ENCODE data around the gene PLCB2. TPM values are rescaled to one million over a fixed set of nuclear protein-coding genes. Genes with fewer than 3 reads are reported as not detected.

PLCB2 gene
- total and polyA plus RNA-seq, 2 donors (not counting 3 experiments of a cell fraction or from before 2014, with no cell fraction given) = 1.5 to 1.6 TPM

- Histone ChIP-seq H3K27me3 (ENCODE audit: control insufficient read depth in 2 of 2, insufficient read depth in 2 of 2, low read length in 2 of 2) (peaks cover 9 to 13% of the 10 kb centered on the region in 2 experiments), H3K9me1 (replicated peaks; ENCODE audit: control insufficient read depth, extremely low read depth, insufficient read depth, low read length) (no peaks in the 10 kb centered on the region), H3K4me1 (ENCODE audit: control insufficient read depth, extremely low read depth, insufficient read depth, low read length) (no peaks in the 10 kb centered on the region), H3K79me2 (ENCODE audit: control insufficient read depth, insufficient read depth, low read length) (no peaks in the 10 kb centered on the region), H4K20me1 (replicated peaks; ENCODE audit: control insufficient read depth, extremely low read depth, insufficient read depth, low read length) (no peaks in the 10 kb centered on the region), H3K4me3 (replicated peaks in 1 of 3; ENCODE audit: insufficient read depth in 1 of 3, low read depth in 1 of 3, low read length in 3 of 3) (no peak overlapping the region), H3K4me2 (ENCODE audit: insufficient read depth, low read length) (no peak overlapping the region), H3K36me3 (ENCODE audit: control insufficient read depth in 2 of 2, extremely low read depth in 1 of 2, insufficient read depth in 2 of 2, low read length in 2 of 2) (no peaks in the 10 kb centered on the region), H3K9me3 (replicated peaks; ENCODE audit: control insufficient read depth, insufficient read depth, low read length) (no peaks in the 10 kb centered on the region), H2AFZ (ENCODE audit: low read depth, low read length) (no peak overlapping the region), H3K9ac (replicated peaks; ENCODE audit: extremely low read depth, insufficient read depth, low read length) (no peak overlapping the region), H3K27ac (ENCODE audit: insufficient read depth, low read depth, low read length) (no peak overlapping the region)
- CTCF ChIA-PET = interaction anchor here (1.0 to 20.1 kb wide), 21 partner anchors 8 to 385 kb away, joined by 3 to 879 read pairs (median 20); partner anchors contain the start of genes BMF, PAK6, PLCB2 and SRP14
- intact Hi-C loops (cut with micrococcal nuclease) (loop anchor here (10.0 kb wide), 1 partner anchor 169 kb away; the partner anchor contains the start of gene BMF), dilution Hi-C loops (cut with MboI; ENCODE audit: extremely low pct_ligation_motif_present, low sequenced_read_pairs) (no loop called here)
- no peak for TF ChIP-seq MYC (IDR thresholded peaks at IDR 0.05; ENCODE audit: low read depth, low read length)
- TF ChIP-seq GATA2 (IDR thresholded peaks at IDR 0.05; ENCODE audit: insufficient read depth, insufficient read length, low read depth, low read length) = no peak
- no peak for TF ChIP-seq MAX (IDR thresholded peaks at IDR 0.05; ENCODE audit: insufficient read depth, insufficient read length)
- TF ChIP-seq POLR2AphosphoS5 (IDR thresholded peaks at IDR 0.05; ENCODE audit: insufficient read depth, low read depth, low read length) = no peak
- TF ChIP-seq POLR2A (IDR thresholded peaks at IDR 0.05; ENCODE audit: low read depth, low read length) = no peak
- no peak for TF ChIP-seq JUN (IDR thresholded peaks at IDR 0.05; ENCODE audit: borderline replicate concordance, insufficient read depth, insufficient read length, low read depth)
- no peak for TF ChIP-seq EZH2 (IDR thresholded peaks at IDR 0.05; ENCODE audit: borderline replicate concordance, low read depth, low read length, severe bottlenecking)
- no peak for TF ChIP-seq CTCF (IDR thresholded peaks at IDR 0.05; ENCODE audit: extremely low read depth in 1 of 2, insufficient read depth in 1 of 2, low read depth in 1 of 2, low read length in 2 of 2)
- no peak for TF ChIP-seq FOS (IDR thresholded peaks at IDR 0.05; ENCODE audit: borderline replicate concordance, insufficient read depth, low read length)
- POLR2A ChIA-PET = interaction anchor here (0.7 kb wide), 1 partner anchor 56 kb away, joined by 3 read pairs; no protein-coding TSS in a partner anchor
- no peak for DNase-seq (ENCODE audit: low read depth, low spot score)
- BruUV-seq (replicated peaks) = no TSS peak
- FAIRE-seq = no peak
Measured at GRCh38 chr15:40273428-40273827, 34.3 kb downstream of the PLCB2 start.

Data from endothelial cell of umbilical vein (primary cell).